ENCODE measurements around the gene BANP. TPM values are rescaled to one million over a fixed set of nuclear protein-coding genes. Genes with fewer than 3 reads are reported as not detected.

The BANP gene
- total and polyA plus RNA-seq, 2 donors (not counting 3 experiments of a cell fraction or from before 2014, with no cell fraction given), result 22.4 to 33.8 TPM

DNA sequence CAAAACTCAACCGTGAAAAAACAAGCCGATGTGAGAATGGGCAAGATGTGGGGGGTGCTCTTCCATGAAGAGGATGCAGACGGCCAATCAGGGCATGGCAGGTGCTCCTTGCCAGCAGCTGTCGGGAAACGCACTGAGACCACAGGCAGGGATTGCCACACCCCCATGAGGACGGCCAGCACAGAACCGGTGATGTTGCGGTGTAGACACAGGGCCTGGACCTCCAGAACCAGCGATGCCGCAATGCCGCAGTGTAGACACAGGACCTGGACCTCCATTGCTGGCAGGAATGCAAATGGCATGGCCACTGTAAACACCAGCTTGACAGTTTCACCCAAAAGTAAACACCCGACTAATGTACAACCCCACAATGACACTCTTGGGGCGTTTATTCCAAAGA is 164.9 kb downstream of the BANP start:
- TF ChIP-seq FOS (IDR thresholded peaks at IDR 0.05; ENCODE audit: borderline replicate concordance, insufficient read depth, low read length) (no peak), EZH2 (IDR thresholded peaks at IDR 0.05; ENCODE audit: borderline replicate concordance, low read depth, low read length, severe bottlenecking) (no peak), MYC (IDR thresholded peaks at IDR 0.05; ENCODE audit: low read depth, low read length) (no peak), POLR2A (IDR thresholded peaks at IDR 0.05; ENCODE audit: low read depth, low read length) (no peak), POLR2AphosphoS5 (IDR thresholded peaks at IDR 0.05; ENCODE audit: insufficient read depth, low read depth, low read length) (no peak), GATA2 (IDR thresholded peaks at IDR 0.05; ENCODE audit: insufficient read depth, insufficient read length, low read depth, low read length) (no peak), JUN (IDR thresholded peaks at IDR 0.05; ENCODE audit: borderline replicate concordance, insufficient read depth, insufficient read length, low read depth) (no peak)
- TF ChIP-seq, protein P1, sequence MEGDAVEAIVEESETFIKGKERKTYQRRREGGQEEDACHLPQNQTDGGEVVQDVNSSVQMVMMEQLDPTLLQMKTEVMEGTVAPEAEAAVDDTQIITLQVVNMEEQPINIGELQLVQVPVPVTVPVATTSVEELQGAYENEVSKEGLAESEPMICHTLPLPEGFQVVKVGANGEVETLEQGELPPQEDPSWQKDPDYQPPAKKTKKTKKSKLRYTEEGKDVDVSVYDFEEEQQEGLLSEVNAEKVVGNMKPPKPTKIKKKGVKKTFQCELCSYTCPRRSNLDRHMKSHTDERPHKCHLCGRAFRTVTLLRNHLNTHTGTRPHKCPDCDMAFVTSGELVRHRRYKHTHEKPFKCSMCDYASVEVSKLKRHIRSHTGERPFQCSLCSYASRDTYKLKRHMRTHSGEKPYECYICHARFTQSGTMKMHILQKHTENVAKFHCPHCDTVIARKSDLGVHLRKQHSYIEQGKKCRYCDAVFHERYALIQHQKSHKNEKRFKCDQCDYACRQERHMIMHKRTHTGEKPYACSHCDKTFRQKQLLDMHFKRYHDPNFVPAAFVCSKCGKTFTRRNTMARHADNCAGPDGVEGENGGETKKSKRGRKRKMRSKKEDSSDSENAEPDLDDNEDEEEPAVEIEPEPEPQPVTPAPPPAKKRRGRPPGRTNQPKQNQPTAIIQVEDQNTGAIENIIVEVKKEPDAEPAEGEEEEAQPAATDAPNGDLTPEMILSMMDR (IDR thresholded peaks at IDR 0.05; ENCODE audit: extremely low read depth in 1 of 2, insufficient read depth in 1 of 2, low read depth in 1 of 2, low read length in 2 of 2), result no peak
- TF ChIP-seq, protein P2, sequence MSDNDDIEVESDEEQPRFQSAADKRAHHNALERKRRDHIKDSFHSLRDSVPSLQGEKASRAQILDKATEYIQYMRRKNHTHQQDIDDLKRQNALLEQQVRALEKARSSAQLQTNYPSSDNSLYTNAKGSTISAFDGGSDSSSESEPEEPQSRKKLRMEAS (IDR thresholded peaks at IDR 0.05; ENCODE audit: insufficient read depth, insufficient read length), result no peak
- Histone ChIP-seq H3K9me3 (replicated peaks; ENCODE audit: control insufficient read depth, insufficient read depth, low read length) (no peaks in the 10 kb centered on the region), H4K20me1 (replicated peaks; ENCODE audit: control insufficient read depth, extremely low read depth, insufficient read depth, low read length) (no peaks in the 10 kb centered on the region), H3K4me1 (ENCODE audit: control insufficient read depth, extremely low read depth, insufficient read depth, low read length) (peaks cover 12% of the 10 kb centered on the region), H3K36me3 (ENCODE audit: control insufficient read depth in 2 of 2, extremely low read depth in 1 of 2, insufficient read depth in 2 of 2, low read length in 2 of 2) (no peaks in the 10 kb centered on the region), H3K27me3 (ENCODE audit: control insufficient read depth in 2 of 2, insufficient read depth in 2 of 2, low read length in 2 of 2) (no peaks in the 10 kb centered on the region), H3K9ac (replicated peaks; ENCODE audit: extremely low read depth, insufficient read depth, low read length) (no peak overlapping the region), H3K4me3 (replicated peaks in 1 of 3; ENCODE audit: insufficient read depth in 1 of 3, low read depth in 1 of 3, low read length in 3 of 3) (no peak overlapping the region), H2AFZ (ENCODE audit: low read depth, low read length) (no peak overlapping the region), H3K4me2 (ENCODE audit: insufficient read depth, low read length) (no peak overlapping the region), H3K27ac (ENCODE audit: insufficient read depth, low read depth, low read length) (no peak overlapping the region), H3K9me1 (replicated peaks; ENCODE audit: control insufficient read depth, extremely low read depth, insufficient read depth, low read length) (no peaks in the 10 kb centered on the region), H3K79me2 (ENCODE audit: control insufficient read depth, insufficient read depth, low read length) (no peaks in the 10 kb centered on the region)
- intact Hi-C loops (cut with micrococcal nuclease) (no loop called here), dilution Hi-C loops (cut with MboI; ENCODE audit: extremely low pct_ligation_motif_present, low sequenced_read_pairs) (no loop called here)
- ChIA-PET POLR2A (no interaction called here), CTCF (no interaction called here)
- DNase-seq (ENCODE audit: low read depth, low spot score) (no peak), FAIRE-seq (no peak)
- BruUV-seq (replicated peaks), result no TSS peak

All from endothelial cell of umbilical vein (primary cell).